Activated CD8-positive, alpha-beta memory T cell treated with anti-CD3 and anti-CD28 coated beads, Interleukin-2, amount 50 U/mL, for 24 hours (primary cell): ENCODE measurements around the gene OAF.

Experiments used
- DNase-seq: peaks from one replicate; pipeline ENCODE4 v3.0.0-alpha.2; 2020; ENCODE audit errors: extremely low read depth

Gene OAF

GRCh38 chr11:120201653-120202052 lies 9.2 kb upstream of the OAF start:
- DNase-seq: no peak

DNA sequence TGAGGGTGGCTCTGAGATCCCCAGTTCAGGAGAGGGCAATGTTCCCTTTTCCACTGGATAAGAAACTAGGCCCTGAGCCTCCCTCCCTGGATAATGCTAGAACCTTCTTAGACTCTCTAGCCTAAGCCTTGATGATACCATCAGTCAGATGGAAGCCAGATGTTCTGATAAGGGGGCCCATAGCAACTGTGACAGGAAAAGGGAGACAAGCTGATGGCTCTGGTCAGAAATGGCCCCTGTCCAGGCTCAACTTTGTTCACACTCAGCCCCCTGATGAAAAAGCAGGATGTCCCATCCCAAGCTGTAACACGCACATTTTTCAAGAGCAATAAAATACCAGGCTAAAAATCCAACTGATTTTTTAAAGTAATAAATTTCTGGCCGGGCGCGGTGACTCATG lies 7.2 kb upstream of the OAF start:
- DNase-seq: no peak

- DNase-seq: no peak
These were observed 5.2 kb upstream of the OAF start for GRCh38 chr11:120205596-120206161.

GRCh38 chr11:120207512-120207911 lies 3.3 kb upstream of the OAF start:
- DNase-seq: no peak

GRCh38 chr11:120208001-120208441 lies 2.8 kb upstream of the OAF start:
- DNase-seq: no peak

DNA sequence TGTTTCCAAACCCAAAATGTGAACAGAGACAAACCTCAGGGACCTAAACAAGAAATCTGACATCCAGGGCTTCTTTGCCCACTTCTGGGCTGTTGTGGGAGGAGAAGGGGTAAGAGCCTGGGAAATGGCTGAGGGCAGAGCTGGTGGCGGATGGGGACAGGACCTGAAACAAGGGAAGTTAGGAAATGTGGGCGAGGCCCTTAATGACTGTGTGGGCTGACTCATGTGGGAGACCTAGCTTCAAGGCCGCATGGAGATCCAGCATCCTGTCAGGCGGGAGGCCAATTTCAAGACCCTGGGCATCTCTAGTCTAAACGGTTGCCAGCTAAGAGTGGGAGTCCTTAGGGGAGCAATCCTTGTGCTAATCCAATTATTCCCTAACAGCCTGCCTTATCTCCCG lies 2.1 kb upstream of the OAF start:
- no peak for DNase-seq

GRCh38 chr11:120209746-120210625 lies 846 bp upstream of the OAF start:
- DNase-seq: no peak

DNA sequence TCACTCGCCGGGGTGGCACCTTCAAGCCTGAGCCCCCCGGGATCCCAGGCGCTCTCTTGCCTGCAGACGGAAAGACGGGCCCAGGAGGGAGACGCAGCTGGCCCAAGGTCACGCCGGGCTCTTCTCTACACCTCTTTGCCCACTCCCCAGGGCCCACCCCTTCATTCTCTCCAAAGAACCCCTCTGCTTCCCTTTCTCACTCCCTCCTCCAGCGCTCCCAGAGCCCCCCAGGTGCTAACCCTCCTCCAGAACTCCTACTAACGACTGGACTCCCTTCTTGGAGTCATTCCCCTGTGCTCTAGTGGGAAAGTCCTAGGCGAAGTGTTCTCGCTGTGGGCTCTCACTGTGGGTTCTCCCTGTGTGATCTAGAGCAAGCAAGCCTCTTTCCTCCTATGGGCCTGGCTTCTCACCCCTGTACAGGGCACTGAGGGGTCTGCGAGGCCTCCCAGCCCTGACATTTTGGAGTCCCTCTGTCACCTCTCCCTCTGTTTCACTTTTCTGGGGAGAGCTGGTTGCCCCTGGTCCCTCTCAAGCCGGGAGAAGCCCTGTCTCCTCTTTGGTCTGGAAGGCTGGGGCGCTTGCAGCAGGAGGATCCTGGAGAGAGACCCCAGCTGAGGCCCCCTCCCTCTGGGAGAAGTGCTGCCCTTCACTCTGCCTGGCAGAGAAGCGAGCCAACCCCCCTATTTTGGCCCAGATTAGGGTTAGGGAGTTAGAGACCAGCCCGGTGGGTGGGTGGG lies 858 bp downstream of the OAF start:
- no peak for DNase-seq

GRCh38 chr11:120212259-120212878 lies 1.5 kb downstream of the OAF start:
- DNase-seq: no peak

DNA sequence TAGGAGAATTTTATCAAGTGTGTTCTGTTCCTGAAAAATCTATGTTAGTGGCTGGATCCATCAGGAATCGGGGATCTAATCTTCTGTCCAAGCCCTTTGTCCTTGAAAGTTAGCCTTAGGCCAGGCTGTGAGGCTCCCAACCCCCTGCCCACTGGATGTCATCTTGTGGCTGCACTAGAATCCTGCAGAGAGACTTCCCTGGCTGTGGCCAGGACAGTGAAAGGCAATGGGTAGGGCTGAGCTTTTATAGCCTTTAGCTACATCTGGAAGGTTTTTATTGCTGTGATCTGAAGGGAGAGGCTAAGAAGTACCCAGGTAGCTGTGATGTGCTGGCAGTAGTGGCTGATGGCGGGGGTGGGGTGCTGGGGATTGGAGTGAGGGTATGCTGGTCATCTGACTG lies 2.1 kb downstream of the OAF start:
- DNase-seq: no peak

GRCh38 chr11:120214581-120214980 lies 3.7 kb downstream of the OAF start:
- no peak for DNase-seq

- no peak for DNase-seq
These were observed 4.8 kb downstream of the OAF start for GRCh38 chr11:120215634-120216033.

DNA sequence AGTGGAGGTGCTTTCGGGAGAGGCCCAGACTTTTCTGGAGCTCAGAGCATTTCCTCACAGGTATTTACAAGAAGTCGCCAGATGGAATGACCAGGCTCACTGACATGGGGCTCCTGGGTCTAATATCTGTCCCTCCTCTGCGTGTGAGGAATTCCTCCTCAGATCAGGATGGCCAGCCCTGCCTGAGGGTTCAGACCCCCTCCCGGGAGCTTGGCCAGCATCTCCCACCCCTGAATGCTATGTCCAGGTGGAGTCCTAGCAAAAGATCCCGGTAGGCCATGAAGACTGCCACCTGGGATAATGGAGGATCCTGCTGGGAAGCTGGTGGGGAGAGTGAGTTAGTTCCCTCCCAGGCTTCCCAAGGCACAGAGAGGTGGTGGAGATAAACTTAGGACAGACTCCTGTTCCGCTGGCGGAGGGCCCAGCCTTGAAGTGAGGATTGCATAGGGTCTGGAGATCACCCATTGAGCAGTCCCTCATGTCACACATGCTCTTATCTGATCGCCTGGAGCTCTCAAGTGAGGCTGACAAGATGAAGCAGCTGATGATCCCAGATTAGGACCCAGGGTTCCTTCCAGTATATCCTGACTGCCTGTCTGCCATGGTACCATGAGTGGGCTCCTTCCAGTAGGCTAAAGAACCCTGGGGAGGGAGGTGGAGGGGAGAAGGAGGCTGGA lies 5.7 kb downstream of the OAF start:
- no peak for DNase-seq

DNA sequence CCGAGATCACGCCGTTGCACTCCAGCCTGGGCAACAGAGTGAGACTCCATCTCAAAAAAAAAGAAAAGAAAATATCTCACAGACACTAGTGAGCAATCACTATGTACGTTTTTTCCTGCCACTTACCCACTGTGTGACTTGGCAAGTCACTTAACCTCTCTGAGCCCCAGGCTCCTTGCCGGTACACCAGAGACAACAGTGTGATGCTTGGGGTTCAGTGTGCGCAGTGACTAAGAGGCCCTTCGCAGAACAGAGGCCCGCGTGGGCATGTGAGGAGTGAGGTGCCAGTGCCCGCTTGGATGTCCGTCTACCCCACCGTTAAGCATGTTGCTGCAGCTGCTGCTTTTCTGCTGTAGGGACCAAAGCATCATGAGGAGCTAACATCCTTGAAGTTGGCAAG lies 6.7 kb downstream of the OAF start:
- no peak for DNase-seq

DNA sequence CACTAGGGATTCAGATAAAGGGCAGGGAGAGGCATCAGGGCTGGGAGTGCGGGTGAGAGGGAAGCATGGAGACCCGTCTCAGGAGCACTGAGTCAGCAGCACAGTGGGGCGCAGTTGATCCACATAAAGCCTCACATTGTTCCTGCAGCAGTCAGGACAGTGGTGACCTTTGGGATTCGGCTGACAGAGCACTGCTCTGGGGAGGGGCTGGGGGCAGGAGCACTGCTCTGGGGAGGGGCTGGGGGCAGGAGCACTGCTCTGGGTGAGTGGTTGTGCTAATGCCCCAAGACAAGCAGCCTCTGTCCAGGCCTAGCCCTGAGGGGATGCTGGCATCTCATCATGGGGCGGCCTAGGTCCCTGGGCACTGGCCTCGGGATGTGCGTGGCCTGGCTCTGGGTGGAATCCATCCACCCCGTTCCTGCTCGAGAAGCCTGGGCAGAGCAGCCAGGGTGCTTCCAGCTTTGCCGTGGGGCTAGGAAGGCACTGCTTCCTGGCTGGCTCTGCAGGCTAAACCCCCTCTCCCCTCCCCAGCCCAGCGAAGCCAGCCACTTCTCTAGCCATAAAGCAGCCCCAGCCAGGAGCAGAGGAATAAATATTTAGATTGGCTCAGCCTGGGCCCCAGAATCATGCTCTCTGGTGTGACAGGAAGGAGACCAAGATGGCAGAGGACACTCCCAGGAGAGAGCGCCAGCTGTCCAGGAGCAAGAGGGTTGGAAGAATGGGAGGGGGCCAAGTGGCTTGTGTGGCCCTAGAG lies 7.3 kb downstream of the OAF start:
- no peak for DNase-seq

GRCh38 chr11:120218695-120219033 lies 7.8 kb downstream of the OAF start:
- DNase-seq: no peak

- no peak for DNase-seq
These were observed 8.6 kb downstream of the OAF start for GRCh38 chr11:120219232-120219937.

- no peak for DNase-seq
These were observed 9.3 kb downstream of the OAF start for GRCh38 chr11:120219938-120220746.

GRCh38 chr11:120220747-120221037 lies 9.9 kb downstream of the OAF start:
- no peak for DNase-seq
